ENCODE measurements around the gene MGRN1. TPM values are rescaled to one million over a fixed set of nuclear protein-coding genes. Genes with fewer than 3 reads are reported as not detected.

Gene MGRN1
- total RNA-seq, 1 experiment from 2014 or later = 61.3 TPM

DNA sequence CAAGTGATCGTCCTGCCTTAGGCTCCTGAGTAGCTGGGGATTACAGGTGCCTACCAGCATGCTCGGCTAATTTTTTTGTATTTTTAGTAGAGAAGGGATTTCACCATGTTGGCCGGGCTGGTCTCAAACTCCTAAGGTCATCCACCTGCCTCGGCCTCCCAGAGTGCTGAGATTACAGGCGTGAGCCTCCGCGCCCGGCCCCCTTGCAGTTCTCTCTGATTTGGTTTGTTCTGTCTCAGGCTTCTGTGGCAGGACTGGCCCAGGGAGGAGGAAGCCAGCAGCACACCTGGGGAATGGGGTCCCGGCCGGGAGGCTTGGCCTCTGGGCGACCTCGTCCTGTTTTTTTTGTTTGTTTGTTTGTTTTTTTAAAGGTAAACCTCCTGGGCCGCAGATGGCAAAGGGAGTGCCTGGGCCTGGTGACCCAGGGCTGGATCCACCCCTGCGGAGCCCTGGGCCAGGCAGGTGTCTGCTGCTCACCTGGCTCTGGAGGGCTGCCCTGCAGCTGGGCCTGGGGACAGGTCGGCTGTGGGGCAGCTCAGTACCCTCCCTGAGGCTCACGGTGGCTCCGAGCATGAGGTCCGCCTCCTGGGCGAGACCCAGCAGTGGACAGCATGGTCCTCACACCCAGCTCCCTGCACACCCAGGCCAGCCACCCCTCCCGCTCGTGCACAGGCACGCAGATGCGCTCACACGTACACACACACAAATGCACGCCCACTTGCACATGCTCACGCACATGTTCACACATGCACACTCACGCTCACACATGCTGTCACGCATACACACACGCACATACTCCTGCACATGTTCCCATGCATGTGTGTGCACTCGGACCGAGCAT, 65.5 kb downstream of the MGRN1 start:
- ChIA-PET POLR2A (interaction anchor here (0.7 to 1.3 kb wide), 2 partner anchors 10 to 31 kb away, joined by 3 to 6 read pairs; no protein-coding TSS in a partner anchor), CTCF (no interaction called here)
- DNase-seq (ENCODE audit: unreplicated experiment) = no peak
- Mint-ChIP-seq H3K9me3 (ENCODE audit: unreplicated experiment) (no peaks in the 10 kb centered on the region), H3K4me1 (ENCODE audit: insufficient read depth, unreplicated experiment) (peaks cover 5% of the 10 kb centered on the region), H3K27ac (ENCODE audit: low read depth, unreplicated experiment) (no peak overlapping the region), H3K4me3 (ENCODE audit: unreplicated experiment) (no peak overlapping the region), H3K27me3 (ENCODE audit: insufficient read depth, unreplicated experiment) (no peaks in the 10 kb centered on the region), H3K36me3 (ENCODE audit: insufficient read depth, unreplicated experiment) (peaks cover 77% of the 10 kb centered on the region)
- intact Hi-C loops (cut with micrococcal nuclease) = loop anchor here (5.0 kb wide), 1 partner anchor 267 kb away; the partner anchor contains the start of gene SEC14L5
- no peak for TF ChIP-seq CTCF (IDR thresholded peaks at IDR 0.05; ENCODE audit: unreplicated experiment)
- BruUV-seq (replicated peaks) = no TSS peak

DNA sequence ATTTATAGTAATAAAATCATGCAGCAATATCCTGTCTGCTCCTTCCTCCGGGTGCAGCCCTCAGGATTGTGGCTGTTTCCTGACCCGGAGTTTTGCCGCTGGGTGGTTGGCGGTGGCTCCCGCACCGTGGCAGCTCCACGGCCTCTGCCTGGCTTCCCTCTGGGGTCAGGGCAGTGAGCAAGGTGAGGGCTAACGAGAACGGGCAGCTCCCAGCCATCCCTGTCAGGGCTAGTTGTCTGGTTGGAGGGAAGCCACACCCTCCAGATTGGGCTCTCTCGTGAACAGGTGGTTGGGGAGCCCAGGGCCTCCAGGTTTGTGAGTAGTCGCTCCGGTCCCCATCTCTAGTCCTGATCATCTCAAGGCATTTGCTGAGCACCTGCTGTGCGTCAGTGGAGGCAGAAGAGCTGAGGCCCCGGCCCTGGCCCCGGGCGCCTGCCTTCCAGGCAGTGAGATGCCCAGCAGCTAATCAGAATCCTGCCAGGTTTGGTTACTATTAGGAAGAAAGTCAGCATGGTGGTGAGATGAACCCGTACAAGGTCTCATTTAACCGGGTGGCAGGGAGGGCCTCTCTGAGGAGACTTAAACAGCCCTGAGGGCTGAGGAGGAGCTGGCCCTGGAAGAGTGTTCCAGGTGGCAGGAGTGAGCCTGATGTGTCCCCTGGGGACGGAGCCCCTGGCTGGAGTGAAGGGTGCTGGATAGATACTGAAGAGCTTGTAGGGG, 66.5 kb downstream of the MGRN1 start:
- H3K27me3 Mint-ChIP-seq (ENCODE audit: insufficient read depth, unreplicated experiment) = no peaks in the 10 kb centered on the region
- POLR2A ChIA-PET = interaction anchor here (1.1 kb wide), 1 partner anchor 11 kb away, joined by 5 read pairs; no protein-coding TSS in a partner anchor
- BruUV-seq (replicated peaks) = no TSS peak
- no peak overlapping the region for H3K27ac Mint-ChIP-seq (ENCODE audit: low read depth, unreplicated experiment)
- no peaks in the 10 kb centered on the region for H3K9me3 Mint-ChIP-seq (ENCODE audit: unreplicated experiment)
- no peak for TF ChIP-seq CTCF (IDR thresholded peaks at IDR 0.05; ENCODE audit: unreplicated experiment)
- peak overlapping the region; percentile 53 for H3K4me3 Mint-ChIP-seq (ENCODE audit: unreplicated experiment)
- H3K4me1 Mint-ChIP-seq (ENCODE audit: insufficient read depth, unreplicated experiment) = peaks cover 5% of the 10 kb centered on the region
- peaks cover 78% of the 10 kb centered on the region for H3K36me3 Mint-ChIP-seq (ENCODE audit: insufficient read depth, unreplicated experiment)
- DNase-seq (ENCODE audit: unreplicated experiment) = no peak
- CTCF ChIA-PET = interaction anchor here (1.9 kb wide), 1 partner anchor 8 kb away, joined by 7 read pairs; no protein-coding TSS in a partner anchor
- intact Hi-C loops (cut with micrococcal nuclease) = loop anchor here (5.0 kb wide), 1 partner anchor 266 kb away; the partner anchor contains the start of gene SEC14L5

DNA sequence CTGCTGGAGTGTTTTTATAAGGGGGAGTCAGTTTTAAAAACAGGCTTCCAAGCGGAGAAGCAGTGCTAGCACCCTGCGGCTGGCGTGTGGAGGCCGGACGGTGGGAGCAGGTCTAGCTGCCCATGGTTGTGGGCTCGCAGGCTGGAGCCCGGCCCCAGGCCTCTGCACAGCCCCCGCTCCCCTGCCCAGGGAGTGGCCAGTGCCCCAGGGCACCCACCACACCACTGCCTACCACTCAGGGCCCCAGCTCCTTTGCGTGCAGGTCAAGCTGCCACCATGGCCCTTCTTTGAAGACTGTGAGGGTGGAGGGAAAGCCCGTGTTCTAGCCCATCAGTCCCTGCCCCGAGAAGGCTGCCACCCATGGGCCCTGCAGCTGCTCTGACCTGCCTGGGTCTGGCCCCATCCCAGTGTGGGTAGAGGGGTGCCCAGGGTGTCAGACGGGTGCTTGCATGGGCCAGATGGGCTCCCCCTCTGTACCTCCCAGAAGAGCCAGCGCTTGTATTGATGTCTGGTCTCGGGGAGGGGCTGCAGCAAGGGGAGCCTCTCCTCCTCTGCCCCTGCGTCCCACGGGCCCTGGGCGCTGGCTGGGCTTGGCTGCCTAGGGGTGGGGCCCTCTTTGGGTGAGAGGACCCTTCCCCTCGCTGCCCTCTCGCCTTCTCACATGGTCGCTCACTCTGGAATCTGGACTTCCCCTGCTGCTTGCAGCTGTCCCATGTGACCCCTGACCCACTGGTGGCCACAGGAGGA, 67.2 kb downstream of the MGRN1 start:
- no TSS peak for BruUV-seq (replicated peaks)
- H3K4me3 Mint-ChIP-seq (ENCODE audit: unreplicated experiment) = peak overlapping the region; percentile 75
- H3K4me1 Mint-ChIP-seq (ENCODE audit: insufficient read depth, unreplicated experiment) = peaks cover 5% of the 10 kb centered on the region
- ChIA-PET CTCF (interaction anchor here (0.6 to 1.9 kb wide), 2 partner anchors 8 to 9 kb away, joined by 4 to 7 read pairs; no protein-coding TSS in a partner anchor), POLR2A (interaction anchor here (1.1 to 3.3 kb wide), 3 partner anchors 11 to 76 kb away, joined by 3 to 30 read pairs (median 5); no protein-coding TSS in a partner anchor)
- no peak for TF ChIP-seq CTCF (IDR thresholded peaks at IDR 0.05; ENCODE audit: unreplicated experiment)
- H3K36me3 Mint-ChIP-seq (ENCODE audit: insufficient read depth, unreplicated experiment) = peaks cover 77% of the 10 kb centered on the region
- H3K27me3 Mint-ChIP-seq (ENCODE audit: insufficient read depth, unreplicated experiment) = no peaks in the 10 kb centered on the region
- H3K9me3 Mint-ChIP-seq (ENCODE audit: unreplicated experiment) = no peaks in the 10 kb centered on the region
- H3K27ac Mint-ChIP-seq (ENCODE audit: low read depth, unreplicated experiment) = no peak overlapping the region
- no peak for DNase-seq (ENCODE audit: unreplicated experiment)
- intact Hi-C loops (cut with micrococcal nuclease) = loop anchor here (5.0 kb wide), 1 partner anchor 265 kb away; the partner anchor contains the start of gene SEC14L5

Measured in MCF 10A (cell line).